Activated CD4-positive, alpha-beta T cell treated with anti-CD3 and anti-CD28 coated beads, Interleukin-2, amount 10 ng/mL, durations not matched to agents 24 days and 14 days (primary cell): ENCODE results near the gene MCOLN3. TPM values are rescaled to one million over a fixed set of nuclear protein-coding genes. Genes with fewer than 3 reads are reported as not detected.

ENCODE experiments used
- DNase-seq: peaks from one replicate; pipeline ENCODE4 v3.0.0; 2022
- H3K27ac Mint-ChIP-seq: one replicate; pipeline ENCODE4 v1.8.0; 2022; ENCODE audit warnings: mild to moderate bottlenecking, mixed read lengths
- H3K27me3 Mint-ChIP-seq: one replicate; pipeline ENCODE4 v1.8.0; 2022; ENCODE audit warnings: mixed read lengths
- H3K36me3 Mint-ChIP-seq: one replicate; pipeline ENCODE4 v1.8.0; 2022; ENCODE audit warnings: low read depth, mild to moderate bottlenecking, mixed read lengths
- H3K4me1 Mint-ChIP-seq: one replicate; pipeline ENCODE4 v1.8.0; 2021; ENCODE audit warnings: mixed read lengths
- H3K4me3 Mint-ChIP-seq: one replicate; pipeline ENCODE4 v1.8.0; 2022; ENCODE audit warnings: mild to moderate bottlenecking, moderate library complexity, mixed read lengths
- H3K9me3 Mint-ChIP-seq: one replicate; pipeline ENCODE4 v1.8.0; 2021; ENCODE audit warnings: mixed read lengths
- intact Hi-C: fragments of 100-400 bp; cut with micrococcal nuclease; formaldehyde crosslinking; loops from one replicate; pipeline ENCODE4 v1.15.1; 2023
- total RNA-seq: library from RNA; stranded (reverse); gene quantifications from 2 replicates; pipeline ENCODE4 v1.2.3, GENCODE V29; 2022

Gene MCOLN3
- total RNA-seq, 1 donor from 2014 or later, result 0.51 TPM

DNA sequence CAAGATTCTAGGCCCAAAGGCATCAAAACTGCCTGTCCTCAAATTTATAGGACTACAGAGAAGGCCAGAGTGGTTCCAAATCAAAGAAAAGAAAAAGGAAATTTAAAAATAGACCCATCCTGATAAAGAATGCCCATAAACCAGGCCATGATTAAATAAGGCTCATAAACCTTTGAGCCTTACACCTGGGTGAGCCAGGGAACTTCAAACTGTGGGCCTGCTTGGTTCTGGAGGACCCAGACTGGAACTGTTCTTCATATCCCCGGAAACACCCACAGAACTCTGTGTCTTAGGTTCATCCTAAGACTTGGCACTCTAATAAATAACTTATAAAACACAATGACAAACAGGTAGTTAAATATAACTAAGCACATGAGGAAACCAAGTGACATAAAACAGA lies 80.2 kb downstream of the MCOLN3 start:
- Mint-ChIP-seq H3K36me3 (peaks cover 55% of the 10 kb centered on the region), H3K9me3 (peaks cover 11% of the 10 kb centered on the region), H3K4me1 (peaks cover 31% of the 10 kb centered on the region), H3K4me3 (no peak overlapping the region), H3K27ac (no peak overlapping the region), H3K27me3 (no peaks in the 10 kb centered on the region)
- intact Hi-C loops, result no loop called here
- no peak for DNase-seq

Other genes with a start within 250 kb of the MCOLN3 start
- gene LPAR3, start 155.3 kb downstream of the MCOLN3 start, total RNA-seq, result 0.19 and 0.21 TPM in 2 replicates
- 92.3 and 95.6 TPM in 2 replicates for gene MCOLN2, start 51.4 kb downstream of the MCOLN3 start, total RNA-seq
- gene SYDE2, start 152.5 kb upstream of the MCOLN3 start, total RNA-seq, result 1.2 and 1.4 TPM in 2 replicates
- 29.8 and 32.3 TPM in 2 replicates for gene C1orf52, start 211.2 kb upstream of the MCOLN3 start, total RNA-seq
- 25.5 and 27.8 TPM in 2 replicates for gene BCL10, start 228.1 kb upstream of the MCOLN3 start, total RNA-seq